BJ (cell line): ENCODE measurements around the gene RBM15. TPM values are rescaled to one million over a fixed set of nuclear protein-coding genes. Genes with fewer than 3 reads are reported as not detected.

Source experiments
- CTCF ChIA-PET: fragments of 350-600 bp; formaldehyde crosslinking; extraction: SDS; loops from one replicate; lab custom pipeline; 2021; ENCODE audit warnings: antibody characterized with exemption, inconsistent platforms; lab: Yijun Ruan, JAX
- POLR2A ChIA-PET: fragments of 300-600 bp; sonication (Branson Sonifier 250); formaldehyde crosslinking; extraction: SDS; loops from one replicate; lab custom pipeline; 2021; ENCODE audit warnings: antibody characterized with exemption; lab: Charles Lee
- DNase-seq: peaks from one replicate; pipeline ENCODE4 v3.0.0-alpha.2; 2011; ENCODE audit warnings: low read depth
- H3K27me3 ChIP-seq: 2 replicates; pipeline ENCODE4 v1.6.0; 2011; ENCODE audit warnings: low read length; ENCODE audit not compliant: control insufficient read depth, insufficient read depth
- H3K36me3 ChIP-seq: 2 replicates; pipeline ENCODE4 v1.5.1; 2011; ENCODE audit warnings: low read length; ENCODE audit not compliant: control insufficient read depth, insufficient read depth
- H3K4me3 ChIP-seq: 2 replicates; pipeline ENCODE4 v1.5.1; 2011; ENCODE audit warnings: low read depth, mild to moderate bottlenecking, control low read depth, low read length
- CTCF ChIP-seq: IDR thresholded peaks from 2 replicates; pipeline ENCODE4 v1.5.1; 2011; ENCODE audit warnings: low read depth, mild to moderate bottlenecking, control low read depth, inconsistent platforms, low read length, moderate library complexity; ENCODE audit not compliant: insufficient read depth
- polyA plus RNA-seq: library from polyadenylated mRNA; depleted of rRNA; stranded (reverse); fragments of >200 nt; gene quantifications from 2 replicates; pipeline ENCODE4 v1.2.3, GENCODE V29; 2011

Gene RBM15
- polyA plus RNA-seq, 1 experiment, result 10.2 TPM

- Histone ChIP-seq H3K27me3 (no peaks in the 10 kb centered on the region), H3K4me3 (no peak overlapping the region), H3K36me3 (no peaks in the 10 kb centered on the region)
- CTCF ChIA-PET, result interaction anchor here (0.9 to 26.3 kb wide), 8 partner anchors 10 to 176 kb away, joined by 3 to 1014 read pairs (median 9); partner anchors contain the start of genes KCNC4 and RBM15
- no peak for DNase-seq
- POLR2A ChIA-PET, result no interaction called here
- no peak for TF ChIP-seq CTCF
Observed at GRCh38 chr1:110319332-110320167, 19.6 kb upstream of the RBM15 start.

- Histone ChIP-seq H3K36me3 (no peaks in the 10 kb centered on the region), H3K27me3 (no peaks in the 10 kb centered on the region), H3K4me3 (no peak overlapping the region)
- CTCF ChIA-PET, result interaction anchor here (0.9 to 26.3 kb wide), 4 partner anchors 112 to 175 kb away, joined by 3 to 1014 read pairs (median 14); partner anchors contain the start of gene KCNC4
- DNase-seq, result no peak
- POLR2A ChIA-PET, result no interaction called here
- TF ChIP-seq CTCF, result no peak
Observed at GRCh38 chr1:110320168-110320518, 19.0 kb upstream of the RBM15 start.

GRCh38 chr1:110321045-110321444 is 18.1 kb upstream of the RBM15 start:
- TF ChIP-seq CTCF, result no peak
- ChIA-PET POLR2A (no interaction called here), CTCF (interaction anchor here (0.8 to 2.9 kb wide), 4 partner anchors 8 to 119 kb away, joined by 3 to 16 read pairs (median 7); partner anchors contain the start of gene RBM15)
- DNase-seq, result no peak
- no peaks in the 10 kb centered on the region for H3K27me3 ChIP-seq
- no peaks in the 10 kb centered on the region for H3K36me3 ChIP-seq
- no peak overlapping the region for H3K4me3 ChIP-seq

- no peak overlapping the region for H3K4me3 ChIP-seq
- POLR2A ChIA-PET, result no interaction called here
- TF ChIP-seq CTCF, result no peak
- no peaks in the 10 kb centered on the region for H3K27me3 ChIP-seq
- CTCF ChIA-PET, result interaction anchor here (0.6 to 2.9 kb wide), 5 partner anchors 9 to 125 kb away, joined by 3 to 16 read pairs (median 4); partner anchors contain the start of gene RBM15
- no peak for DNase-seq
- no peaks in the 10 kb centered on the region for H3K36me3 ChIP-seq
Observed at GRCh38 chr1:110321846-110322245, 17.3 kb upstream of the RBM15 start.

GRCh38 chr1:110324667-110325066 is 14.5 kb upstream of the RBM15 start:
- TF ChIP-seq CTCF, result no peak
- DNase-seq, result no peak
- no peak overlapping the region for H3K4me3 ChIP-seq
- no peaks in the 10 kb centered on the region for H3K36me3 ChIP-seq
- CTCF ChIA-PET, result interaction anchor here (0.7 to 1.7 kb wide), 4 partner anchors 12 to 121 kb away, joined by 3 to 8 read pairs (median 4); no protein-coding TSS in a partner anchor
- POLR2A ChIA-PET, result no interaction called here
- H3K27me3 ChIP-seq, result no peaks in the 10 kb centered on the region
